ENCODE measurements around the gene RDH13. TPM values are rescaled to one million over a fixed set of nuclear protein-coding genes. Genes with fewer than 3 reads are reported as not detected.

Gene RDH13
- total and polyA plus RNA-seq, 2 of the 8 experiments (the other 6 are each of a cell fraction or from before 2014, with no cell fraction given) = 15.9 to 31.5 TPM

DNA sequence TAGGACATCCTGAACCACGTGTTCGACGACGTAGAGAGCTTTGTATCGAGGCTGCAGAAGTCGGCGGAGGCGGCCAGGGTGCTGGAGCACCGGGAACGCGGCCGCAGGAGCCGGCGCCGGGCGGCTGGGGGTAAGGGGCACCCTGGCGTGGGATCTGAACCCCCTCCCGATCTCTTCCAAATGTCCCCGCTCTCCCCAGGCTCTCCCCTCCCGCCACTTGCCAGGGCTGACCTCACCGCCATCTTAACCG lies 18.7 kb upstream of the RDH13 start:
- Histone ChIP-seq H3K36me3 (ENCODE audit: control insufficient read depth in 2 of 4, insufficient read depth in 4 of 4, low read length in 3 of 4) (no peaks in the 10 kb centered on the region), H2BK120ac (replicated peaks; ENCODE audit: low read depth, low read length) (no peak overlapping the region), H3K4me2 (ENCODE audit: insufficient read depth in 1 of 2, low read depth in 2 of 2, low read length in 2 of 2) (peak overlapping the region; percentile 74 to 93), H4K91ac (replicated peaks; ENCODE audit: insufficient read length, low read length) (no peak overlapping the region), H4K20me1 (replicated peaks in 1 of 2; ENCODE audit: control insufficient read depth in 1 of 2, insufficient read depth in 2 of 2, low read length in 2 of 2) (peaks cover 5 to 14% of the 10 kb centered on the region in 2 experiments), H3K27ac (ENCODE audit: low read depth, low read length) (no peak overlapping the region), H2AFZ (ENCODE audit: low read length) (no peak overlapping the region), H3K9me3 (ENCODE audit: insufficient read depth in 2 of 2, low read depth in 1 of 2, low read length in 1 of 2) (no peaks in the 10 kb centered on the region), H3K56ac (replicated peaks; ENCODE audit: insufficient read length, low read depth, low read length) (no peak overlapping the region), H4K8ac (ENCODE audit: extremely low read depth, insufficient read depth, low read length) (peak overlapping the region; percentile 87; the same call in 1 of the 2 replicates), H3K9ac (replicated peaks in 1 of 4; ENCODE audit: extremely low read depth in 1 of 4, low read depth in 3 of 4, low read length in 3 of 4) (peak overlapping the region in 2 of 4 experiments; percentile 58 to 63; a peak in 4 of 7 replicates), H2BK20ac (ENCODE audit: low read length) (no peak overlapping the region), H3K79me2 (ENCODE audit: control insufficient read depth in 1 of 2, insufficient read depth in 2 of 2, low read length in 2 of 2) (no peaks in the 10 kb centered on the region), H3K79me1 (ENCODE audit: low read depth, low read length) (no peaks in the 10 kb centered on the region), H2BK12ac (ENCODE audit: low read depth, low read length) (no peak overlapping the region), H3K4ac (replicated peaks; ENCODE audit: insufficient read length, low read depth, low read length) (no peak overlapping the region), H2BK5ac (ENCODE audit: low read depth, low read length) (no peak overlapping the region), H4K5ac (ENCODE audit: insufficient read length, low read depth, low read length) (no peak overlapping the region), H3K14ac (ENCODE audit: insufficient read length) (no peak overlapping the region), H2BK15ac (ENCODE audit: low read length) (no peak overlapping the region), H3K27me3 (replicated peaks in 1 of 4; ENCODE audit: control insufficient read depth in 3 of 4, extremely low read depth in 1 of 4, insufficient read depth in 3 of 4, low read length in 3 of 4) (peaks cover 0 to 13% (median 9%) of the 10 kb centered on the region in 4 experiments; a peak in 5 of 7 replicates), H3K4me1 (replicated peaks in 1 of 4; ENCODE audit: control insufficient read depth in 3 of 4, insufficient read depth in 4 of 4, low read length in 3 of 4) (peaks cover 0 to 16% (median 12%) of the 10 kb centered on the region in 4 experiments; a peak in 5 of 7 replicates), H2AK5ac (ENCODE audit: low read depth, low read length) (no peak overlapping the region), H3K4me3 (ENCODE audit: extremely low read depth in 1 of 4, insufficient read depth in 2 of 4, low read depth in 3 of 4, low read length in 4 of 4) (peak overlapping the region; percentile 48 to 77 (median 59)), H3K23me2 (ENCODE audit: low read depth, low read length) (peaks cover 20% of the 10 kb centered on the region), H3K23ac (ENCODE audit: insufficient read length) (no peak overlapping the region), H3K18ac (ENCODE audit: extremely low read depth, low read length) (peak overlapping the region; percentile 71)
- DNase-seq (ENCODE audit: low read depth in 1 of 2, low spot score in 2 of 2) (no peak), FAIRE-seq (no peak)
- ChIA-PET CTCF (ENCODE audit: partially characterized antibody) (interaction anchor here (1.1 to 1.3 kb wide), 3 partner anchors 14 to 65 kb away, joined by 3 to 5 read pairs (median 3); no protein-coding TSS in a partner anchor), POLR2A (ENCODE audit: partially characterized antibody) (interaction anchor here (1.6 to 5.1 kb wide), 8 partner anchors 9 to 619 kb away, joined by 3 to 33 read pairs (median 10); partner anchors contain the start of genes LENG9 and PPP1R12C)
- WGBS, 2 experiments (ENCODE audit: extremely low coverage in 1 of 2, insufficient coverage in 1 of 2, insufficient read length in 1 of 2, insufficient replicate concordance in 2 of 2, low coverage in 1 of 2, low lambda C conversion rate in 2 of 2, missing lambda C conversion rate in 1 of 2) = 4% methylated on average over 10 of the region's 22 CpGs; no CpG with 5 or more reads in 1 of the 2 experiments
- TF ChIP-seq, protein P1, sequence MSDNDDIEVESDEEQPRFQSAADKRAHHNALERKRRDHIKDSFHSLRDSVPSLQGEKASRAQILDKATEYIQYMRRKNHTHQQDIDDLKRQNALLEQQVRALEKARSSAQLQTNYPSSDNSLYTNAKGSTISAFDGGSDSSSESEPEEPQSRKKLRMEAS (IDR thresholded peaks at IDR 0.05) = peak; percentile 78
- no peak for TF ChIP-seq RAD21 (IDR thresholded peaks at IDR 0.05 in 1 of 2, conservative IDR thresholded peaks at IDR 0.05 in 1 of 2; ENCODE audit: low read depth in 2 of 2, low read length in 2 of 2)
- no peak for TF ChIP-seq CREB1 (IDR thresholded peaks at IDR 0.05)
- no peak for TF ChIP-seq SIN3A (conservative IDR thresholded peaks at IDR 0.05 in 1 of 2, IDR thresholded peaks at IDR 0.05 in 1 of 2; ENCODE audit: low read depth in 1 of 2, low read length in 2 of 2)
- no peak for TF ChIP-seq NRF1 (IDR thresholded peaks at IDR 0.05; ENCODE audit: low read depth, low read length)
- peak in 1 of 2 experiments; percentile 72; a peak in 1 of 3 replicates for TF ChIP-seq POLR2A (IDR thresholded peaks at IDR 0.05; ENCODE audit: control extremely low read depth in 1 of 2, low read depth in 2 of 2, low read length in 2 of 2)
- TF ChIP-seq KDM4A (IDR thresholded peaks at IDR 0.05; ENCODE audit: low read depth, low read length, severe bottlenecking) = no peak
- TF ChIP-seq, protein P2, sequence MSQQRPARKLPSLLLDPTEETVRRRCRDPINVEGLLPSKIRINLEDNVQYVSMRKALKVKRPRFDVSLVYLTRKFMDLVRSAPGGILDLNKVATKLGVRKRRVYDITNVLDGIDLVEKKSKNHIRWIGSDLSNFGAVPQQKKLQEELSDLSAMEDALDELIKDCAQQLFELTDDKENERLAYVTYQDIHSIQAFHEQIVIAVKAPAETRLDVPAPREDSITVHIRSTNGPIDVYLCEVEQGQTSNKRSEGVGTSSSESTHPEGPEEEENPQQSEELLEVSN (IDR thresholded peaks at IDR 0.05) = peak; percentile 75; the same call in 1 of the 2 replicates
- TF ChIP-seq PHF8 (conservative IDR thresholded peaks at IDR 0.05; ENCODE audit: low read depth, low read length) = 0 out of 2 replicates have a peak, but pooled peaks have one; percentile 9
- TF ChIP-seq CBX5 (IDR thresholded peaks at IDR 0.05; ENCODE audit: low read depth, low read length) = no peak
- no peak for TF ChIP-seq CHD2 (IDR thresholded peaks at IDR 0.05; ENCODE audit: low read length)
